Transverse colon (tissue), 4 donors: Measurements from ENCODE around the gene GABRG3. TPM values are rescaled to one million over a fixed set of nuclear protein-coding genes. Genes with fewer than 3 reads are reported as not detected.

Experiments used
- DNase-seq: peaks from one replicate; pipeline ENCODE4 v3.0.0-alpha.2; 2019
- H3K27ac ChIP-seq, 4 donors: fragments of 200-600 bp; sonication (generic); 2 replicates each; pipeline ENCODE4 v1.5.1; 2016 to 2018; ENCODE audit warnings: inconsistent platforms in 4 of 4
- H3K27me3 ChIP-seq: fragments of 200-600 bp; sonication (generic); 2 replicates; pipeline ENCODE4 v1.5.1; 2017; ENCODE audit warnings: inconsistent platforms
- H3K36me3 ChIP-seq, 4 donors: fragments of 200-600 bp; sonication (generic); 2 replicates each; pipeline ENCODE4 v1.5.1; 2017 to 2019; ENCODE audit warnings: inconsistent platforms in 4 of 4
- H3K4me1 ChIP-seq, 4 donors: fragments of 200-600 bp; sonication (generic); 2 replicates each; pipeline ENCODE4 v1.5.1; 2017 to 2020; ENCODE audit warnings: inconsistent platforms in 4 of 4
- H3K4me3 ChIP-seq, 4 donors: fragments of 200-600 bp; sonication (generic); 1 replicate in 1 of 4; 2 replicates in 3 of 4; pipeline versions ENCODE4 v1.5.1 to v1.6.1; 2017 to 2019; ENCODE audit warnings: inconsistent platforms in 4 of 4
- H3K9me3 ChIP-seq, 2 donors: fragments of 200-600 bp; sonication (generic); 2 replicates each; pipeline ENCODE4 v1.5.1; 2017 to 2019; ENCODE audit warnings: inconsistent platforms in 2 of 2
- CTCF ChIP-seq, 5 experiments: fragments of 200-600 bp in 3 of 5; fragments of 450-650 bp in 2 of 5; sonication (generic) in 3 of 5; IDR thresholded peaks; 1 replicate in 2 of 5; 2 replicates in 3 of 5; pipeline ENCODE4 v1.5.1; 2016 to 2017; ENCODE audit warnings: antibody characterized with exemption in 5 of 5, inconsistent platforms in 3 of 5, mild to moderate bottlenecking in 2 of 5, moderate library complexity in 1 of 5
- EP300 ChIP-seq: sonication (generic); formaldehyde crosslinking; IDR thresholded peaks from one replicate; pipeline ENCODE4 v1.6.1; 2017; ENCODE audit warnings: antibody characterized with exemption, low read depth
- POLR2A ChIP-seq: fragments of 450-650 bp; IDR thresholded peaks from one replicate; pipeline ENCODE4 v1.6.1; 2016; ENCODE audit warnings: antibody characterized with exemption, mild to moderate bottlenecking, moderate library complexity
- POLR2AphosphoS5 ChIP-seq, 3 donors: sonication (generic); formaldehyde crosslinking; IDR thresholded peaks; one replicate each; pipeline ENCODE4 v1.6.1; 2016; ENCODE audit warnings: antibody characterized with exemption in 3 of 3
- WGBS, 2 donors: methylation state at CpG; one replicate each; pipeline ENCODE4 v1.1.5; 2018; ENCODE audit warnings: low coverage in 1 of 2; 5-methylcytosine and 5-hydroxymethylcytosine counted together
- in situ Hi-C, 4 donors: fragments of 200-750 bp; cut with MboI; loops; one replicate each; pipeline versions ENCODE4 v1.15.0 to v1.15.1; 2017; ENCODE audit warnings: low sequenced_read_pairs in 3 of 4, low pct_ligation_motif_present in 1 of 4, low pct_unique_long_range_greater_than_20kb in 1 of 4
- intact Hi-C: fragments of 100-400 bp; cut with DNase I; formaldehyde crosslinking; loops from one replicate; pipeline ENCODE4 v1.15.1; 2023; ENCODE audit warnings: low total_unique reads
- total RNA-seq, 4 donors: library from RNA; depleted of rRNA; stranded (reverse); fragments of >200 nt; gene quantifications; one replicate each; pipeline ENCODE4 v1.1.0, GENCODE V29; 2016

GABRG3 gene
- total RNA-seq, 4 donors from 2014 or later = not detected

GRCh38 chr15:27126449-27126848, 155.5 kb downstream of the GABRG3 start:
- no peak for TF ChIP-seq POLR2AphosphoS5 (IDR thresholded peaks at IDR 0.05)
- TF ChIP-seq POLR2A = no peak
- TF ChIP-seq EP300 = no peak
- no peak for TF ChIP-seq CTCF (IDR thresholded peaks at IDR 0.05)
- in situ Hi-C loops = no loop called here
- Histone ChIP-seq H3K9me3 (peaks cover 0 to 8% of the 10 kb centered on the region in 2 donors), H3K4me1 (no peaks in the 10 kb centered on the region), H3K27ac (no peak overlapping the region), H3K4me3 (no peak overlapping the region), H3K36me3 (no peaks in the 10 kb centered on the region), H3K27me3 (no peaks in the 10 kb centered on the region)
- WGBS, 2 donors = 80 to 83% methylated on average over 2 to 7 of the region's 7 CpGs
- intact Hi-C loops = no loop called here
- DNase-seq = no peak

GRCh38 chr15:27127815-27128570, 157.0 kb downstream of the GABRG3 start:
- in situ Hi-C loops = no loop called here
- intact Hi-C loops = no loop called here
- 57 to 76% methylated on average over 5 to 12 of the region's 12 CpGs for WGBS, 2 donors
- no peaks in the 10 kb centered on the region for H3K36me3 ChIP-seq
- no peaks in the 10 kb centered on the region for H3K4me1 ChIP-seq
- H3K9me3 ChIP-seq = peaks cover 0 to 8% of the 10 kb centered on the region in 2 donors
- H3K27me3 ChIP-seq = no peaks in the 10 kb centered on the region
- TF ChIP-seq POLR2A = no peak
- no peak for TF ChIP-seq CTCF (IDR thresholded peaks at IDR 0.05)
- no peak for TF ChIP-seq EP300
- no peak for TF ChIP-seq POLR2AphosphoS5 (IDR thresholded peaks at IDR 0.05)
- no peak overlapping the region for H3K4me3 ChIP-seq
- no peak for DNase-seq
- no peak overlapping the region for H3K27ac ChIP-seq

- no peaks in the 10 kb centered on the region for H3K4me1 ChIP-seq
- no peak overlapping the region for H3K27ac ChIP-seq
- intact Hi-C loops = no loop called here
- H3K27me3 ChIP-seq = no peaks in the 10 kb centered on the region
- TF ChIP-seq POLR2AphosphoS5 (IDR thresholded peaks at IDR 0.05) = no peak
- TF ChIP-seq CTCF (IDR thresholded peaks at IDR 0.05) = no peak
- no peak for TF ChIP-seq POLR2A
- no peak for TF ChIP-seq EP300
- no peak overlapping the region for H3K4me3 ChIP-seq
- no peaks in the 10 kb centered on the region for H3K36me3 ChIP-seq
- no peak for DNase-seq
- in situ Hi-C loops = no loop called here
- peaks cover 0 to 8% of the 10 kb centered on the region in 2 donors for H3K9me3 ChIP-seq
- WGBS, 2 donors = 51 to 58% methylated on average over 2 of the region's 2 CpGs
Observed at GRCh38 chr15:27133249-27133648, 162.3 kb downstream of the GABRG3 start.

GRCh38 chr15:27134481-27134880, 163.5 kb downstream of the GABRG3 start:
- H3K9me3 ChIP-seq = peaks cover 0 to 8% of the 10 kb centered on the region in 2 donors
- in situ Hi-C loops (no loop called here), intact Hi-C loops (no loop called here)
- 67 to 92% methylated on average over 1 to 4 of the region's 4 CpGs for WGBS, 2 donors
- no peaks in the 10 kb centered on the region for H3K27me3 ChIP-seq
- DNase-seq = no peak
- H3K4me3 ChIP-seq = no peak overlapping the region
- H3K27ac ChIP-seq = no peak overlapping the region
- H3K36me3 ChIP-seq = no peaks in the 10 kb centered on the region
- H3K4me1 ChIP-seq = no peaks in the 10 kb centered on the region
- TF ChIP-seq CTCF (IDR thresholded peaks at IDR 0.05) = no peak
- TF ChIP-seq POLR2AphosphoS5 (IDR thresholded peaks at IDR 0.05) = no peak
- no peak for TF ChIP-seq EP300
- TF ChIP-seq POLR2A = no peak
